Measurements from ENCODE around the gene PCSK1N.
"Not testable (repeated sequence)": the region's sequence is repeated elsewhere in the genome, so short reads cannot be mapped to it uniquely, and the experiment has no call there.

The PCSK1N gene

GRCh38 chrX:48835524-48836329, at the start of gene PCSK1N:
PCSK1N (minus strand) TSS chrX:48835610; CDS start chrX:48835532, 78 bp downstream.
- DNase-seq: no peak

- no peak for DNase-seq
Observed at GRCh38 chrX:48883729-48884128, 48.3 kb upstream of the PCSK1N start.

GRCh38 chrX:48876944-48877343, 41.5 kb upstream of the PCSK1N start:
- not testable (repeated sequence) for DNase-seq

GRCh38 chrX:48872017-48872416, 36.6 kb upstream of the PCSK1N start:
- DNase-seq: not testable (repeated sequence)

GRCh38 chrX:48864210-48864609, 28.8 kb upstream of the PCSK1N start:
- no peak for DNase-seq

GRCh38 chrX:48854898-48855297, 19.5 kb upstream of the PCSK1N start:
- DNase-seq: no peak

- not testable (repeated sequence) for DNase-seq
Observed at GRCh38 chrX:48854121-48854804, 18.9 kb upstream of the PCSK1N start.

- DNase-seq: not testable (repeated sequence)
Observed at GRCh38 chrX:48853494-48853893, 18.1 kb upstream of the PCSK1N start.

GRCh38 chrX:48852857-48853256, 17.4 kb upstream of the PCSK1N start:
- DNase-seq: no peak

- DNase-seq: no peak
Observed at GRCh38 chrX:48848847-48849246, 13.4 kb upstream of the PCSK1N start.

GRCh38 chrX:48839686-48840085, 4.3 kb upstream of the PCSK1N start:
- no peak for DNase-seq

GRCh38 chrX:48834383-48834709, 1.1 kb downstream of the PCSK1N start:
- DNase-seq: no peak

- no peak for DNase-seq
Observed at GRCh38 chrX:48833542-48834138, 1.8 kb downstream of the PCSK1N start.

- DNase-seq: no peak
Observed at GRCh38 chrX:48831909-48832291, 3.5 kb downstream of the PCSK1N start.

- no peak for DNase-seq
Observed at GRCh38 chrX:48831136-48831908, 4.1 kb downstream of the PCSK1N start.

- no peak for DNase-seq
Observed at GRCh38 chrX:48829016-48829735, 6.2 kb downstream of the PCSK1N start.

- no peak for DNase-seq
Observed at GRCh38 chrX:48827654-48827968, 7.8 kb downstream of the PCSK1N start.

- DNase-seq: no peak
Observed at GRCh38 chrX:48826876-48827653, 8.3 kb downstream of the PCSK1N start.

- no peak for DNase-seq
Observed at GRCh38 chrX:48826135-48826875, 9.1 kb downstream of the PCSK1N start, which contains the start of gene ERAS. ERAS (plus strand) TSS chrX:48826513; CDS start chrX:48829124, 2,611 bp downstream.

- no peak for DNase-seq
Observed at GRCh38 chrX:48824066-48824465, 11.3 kb downstream of the PCSK1N start.

- DNase-seq: no peak
Observed at GRCh38 chrX:48823053-48823452, 12.4 kb downstream of the PCSK1N start.

Data from SIG-M5 (cell line).